Panc1 (cell line): Measurements from ENCODE around the gene ETAA1. TPM values are rescaled to one million over a fixed set of nuclear protein-coding genes. Genes with fewer than 3 reads are reported as not detected.
A peak's percentile ranks its signal among the peaks of the same experiment; 100 is the strongest.

ENCODE experiments used
- ATAC-seq: fragments of 200-7000 bp; cut with Tn5 transposase; 2 replicates; pipeline ENCODE4 v1.9.1; 2020; ENCODE audit warnings: mild to moderate bottlenecking, moderate library complexity
- BruUV-seq: library from RNA; stranded (reverse); fragments of 400-500 nt; replicated peaks from 2 replicates; lab custom pipeline; 2021; lab: Mats Ljungman, UMichigan
- CTCF ChIA-PET: fragments of 300-600 bp; sonication (Branson Sonifier 250); formaldehyde crosslinking; loops from one replicate; lab custom pipeline; 2022; ENCODE audit warnings: antibody characterized with exemption; lab: Charles Lee
- POLR2A ChIA-PET: fragments of 300-600 bp; sonication (Branson Sonifier 250); formaldehyde crosslinking; loops from one replicate; lab custom pipeline; 2022; ENCODE audit warnings: antibody characterized with exemption; lab: Charles Lee
- DNase-seq: peaks from one replicate; pipeline ENCODE4 v3.0.0-alpha.2; 2010; ENCODE audit warnings: low read depth, low spot score
- H3K27ac ChIP-seq: 2 replicates; pipeline ENCODE4 v1.5.1; 2011; ENCODE audit warnings: mild to moderate bottlenecking, low read length, inconsistent platforms
- H3K27me3 ChIP-seq: fragments of 200-500 bp; sonication (Bioruptor generic); 2 replicates; pipeline ENCODE4 v1.6.0; 2014; ENCODE audit warnings: low read length, inconsistent platforms; ENCODE audit not compliant: control insufficient read depth, insufficient read depth
- H3K36me3 ChIP-seq: fragments of 200-500 bp; sonication (Bioruptor generic); 2 replicates; pipeline ENCODE4 v1.5.1; 2014; ENCODE audit warnings: inconsistent platforms, mild to moderate bottlenecking, low read length, moderate library complexity; ENCODE audit not compliant: control insufficient read depth, insufficient read depth
- H3K4me1 ChIP-seq: 2 replicates; pipeline ENCODE4 v1.5.1; 2011; ENCODE audit warnings: inconsistent platforms, mild to moderate bottlenecking, low read length, moderate library complexity; ENCODE audit not compliant: control insufficient read depth, insufficient read depth
- H3K4me3 ChIP-seq, 2 experiments: 2 replicates each; pipeline ENCODE4 v1.5.1; 2011 to 2012; ENCODE audit warnings: low read depth in 2 of 2, low read length in 2 of 2, mild to moderate bottlenecking in 2 of 2, inconsistent platforms in 1 of 2, moderate library complexity in 1 of 2
- H3K9me3 ChIP-seq: fragments of 200-500 bp; sonication (Bioruptor generic); 2 replicates; pipeline ENCODE4 v1.5.1; 2014; ENCODE audit warnings: low read depth, mild to moderate bottlenecking, inconsistent platforms, low read length, moderate library complexity; ENCODE audit not compliant: control insufficient read depth, insufficient read depth
- CTCF ChIP-seq: fragments of 450-650 bp; IDR thresholded peaks from 2 replicates; pipeline ENCODE4 v1.5.1; 2017; ENCODE audit warnings: mild to moderate bottlenecking
- POLR2AphosphoS5 ChIP-seq: IDR thresholded peaks from 2 replicates; pipeline ENCODE4 v1.6.1; 2012; ENCODE audit warnings: mild to moderate bottlenecking, low read depth, low read length, moderate library complexity
- REST ChIP-seq, 2 experiments: IDR thresholded peaks; 2 replicates each; pipeline ENCODE4 v1.6.1; 2011 to 2012; ENCODE audit warnings: low read depth in 2 of 2, control low read depth in 1 of 2, low read length in 1 of 2, mild to moderate bottlenecking in 1 of 2, moderate library complexity in 1 of 2; ENCODE audit not compliant: insufficient read depth in 1 of 2
- SIN3A ChIP-seq: IDR thresholded peaks from 2 replicates; pipeline ENCODE4 v1.6.1; 2012; ENCODE audit warnings: low read depth, mild to moderate bottlenecking, low read length, moderate library complexity, borderline replicate concordance; ENCODE audit not compliant: insufficient read depth
- TCF7L2 ChIP-seq: IDR thresholded peaks from 2 replicates; pipeline ENCODE4 v1.6.1; 2011; ENCODE audit warnings: mild to moderate bottlenecking, low read depth, low read length, inconsistent platforms
- in situ Hi-C: cut with HindIII; loops from 2 replicates; pipeline ENCODE4 v1.10.0; 2016; ENCODE audit warnings: low sequenced_read_pairs, low pct_unique_long_range_greater_than_20kb
- intact Hi-C: fragments of 100-400 bp; cut with micrococcal nuclease; formaldehyde crosslinking; loops from one replicate; pipeline ENCODE4 v1.10.0; 2022; ENCODE audit not compliant: unreplicated experiment
- total RNA-seq: library from RNA; stranded (reverse); gene quantifications from one replicate; pipeline ENCODE4 v1.2.1, GENCODE V29; 2021; ENCODE audit not compliant: unreplicated experiment

ETAA1 gene
- total RNA-seq, 1 experiment from 2014 or later, result 11.8 TPM

- ChIA-PET CTCF (no interaction called here), POLR2A (no interaction called here)
- ATAC-seq (no peak), DNase-seq (no peak)
- H3K27me3 ChIP-seq, result no peaks in the 10 kb centered on the region
- BruUV-seq, result no TSS peak
- peaks cover 24% of the 10 kb centered on the region for H3K4me1 ChIP-seq
- H3K4me3 ChIP-seq, result no peak overlapping the region
- no peaks in the 10 kb centered on the region for H3K9me3 ChIP-seq
- H3K27ac ChIP-seq, result peak overlapping the region; percentile 34; the same call in 1 of the 2 replicates
- in situ Hi-C loops (no loop called here), intact Hi-C loops (no loop called here)
- TF ChIP-seq POLR2AphosphoS5 (no peak), SIN3A (no peak), REST (IDR thresholded peaks at IDR 0.05; ENCODE audit: insufficient read depth in 1 of 2, low read depth in 2 of 2, low read length in 1 of 2) (no peak), CTCF (no peak), TCF7L2 (no peak)
- H3K36me3 ChIP-seq, result peaks cover 24% of the 10 kb centered on the region
Observed at GRCh38 chr2:67399831-67400489, 2.8 kb downstream of the ETAA1 start.

GRCh38 chr2:67400560-67401485, 3.7 kb downstream of the ETAA1 start:
- in situ Hi-C loops (no loop called here), intact Hi-C loops (no loop called here)
- ChIA-PET CTCF (no interaction called here), POLR2A (no interaction called here)
- Histone ChIP-seq H3K4me1 (peaks cover 24% of the 10 kb centered on the region), H3K4me3 (no peak overlapping the region), H3K27ac (no peak overlapping the region; the same call in 1 of the 2 replicates), H3K9me3 (no peaks in the 10 kb centered on the region), H3K36me3 (peaks cover 25% of the 10 kb centered on the region), H3K27me3 (no peaks in the 10 kb centered on the region)
- no peak for ATAC-seq
- DNase-seq, result no peak
- no TSS peak for BruUV-seq
- no peak for TF ChIP-seq TCF7L2

GRCh38 chr2:67408346-67408745, 11.2 kb downstream of the ETAA1 start:
- in situ Hi-C loops (no loop called here), intact Hi-C loops (no loop called here)
- Histone ChIP-seq H3K27ac (no peak overlapping the region), H3K27me3 (no peaks in the 10 kb centered on the region), H3K36me3 (peaks cover 17% of the 10 kb centered on the region), H3K4me3 (no peak overlapping the region), H3K4me1 (no peaks in the 10 kb centered on the region), H3K9me3 (no peaks in the 10 kb centered on the region)
- ChIA-PET POLR2A (no interaction called here), CTCF (no interaction called here)
- no peak for DNase-seq
- no peak for ATAC-seq
- TF ChIP-seq CTCF, result no peak
- TF ChIP-seq POLR2AphosphoS5, result no peak
- TF ChIP-seq TCF7L2, result no peak
- TF ChIP-seq REST (IDR thresholded peaks at IDR 0.05; ENCODE audit: insufficient read depth in 1 of 2, low read depth in 2 of 2, low read length in 1 of 2), result no peak
- TF ChIP-seq SIN3A, result no peak
- BruUV-seq, result no TSS peak
